NAMALWA (cell line): ENCODE measurements around the gene ADPRHL1.
A peak's percentile ranks its signal among the peaks of the same experiment; 100 is the strongest.

Experiments used
- DNase-seq: peaks from one replicate; pipeline ENCODE4 v3.0.0-alpha.2; 2015; ENCODE audit warnings: low spot score

Gene ADPRHL1

DNA sequence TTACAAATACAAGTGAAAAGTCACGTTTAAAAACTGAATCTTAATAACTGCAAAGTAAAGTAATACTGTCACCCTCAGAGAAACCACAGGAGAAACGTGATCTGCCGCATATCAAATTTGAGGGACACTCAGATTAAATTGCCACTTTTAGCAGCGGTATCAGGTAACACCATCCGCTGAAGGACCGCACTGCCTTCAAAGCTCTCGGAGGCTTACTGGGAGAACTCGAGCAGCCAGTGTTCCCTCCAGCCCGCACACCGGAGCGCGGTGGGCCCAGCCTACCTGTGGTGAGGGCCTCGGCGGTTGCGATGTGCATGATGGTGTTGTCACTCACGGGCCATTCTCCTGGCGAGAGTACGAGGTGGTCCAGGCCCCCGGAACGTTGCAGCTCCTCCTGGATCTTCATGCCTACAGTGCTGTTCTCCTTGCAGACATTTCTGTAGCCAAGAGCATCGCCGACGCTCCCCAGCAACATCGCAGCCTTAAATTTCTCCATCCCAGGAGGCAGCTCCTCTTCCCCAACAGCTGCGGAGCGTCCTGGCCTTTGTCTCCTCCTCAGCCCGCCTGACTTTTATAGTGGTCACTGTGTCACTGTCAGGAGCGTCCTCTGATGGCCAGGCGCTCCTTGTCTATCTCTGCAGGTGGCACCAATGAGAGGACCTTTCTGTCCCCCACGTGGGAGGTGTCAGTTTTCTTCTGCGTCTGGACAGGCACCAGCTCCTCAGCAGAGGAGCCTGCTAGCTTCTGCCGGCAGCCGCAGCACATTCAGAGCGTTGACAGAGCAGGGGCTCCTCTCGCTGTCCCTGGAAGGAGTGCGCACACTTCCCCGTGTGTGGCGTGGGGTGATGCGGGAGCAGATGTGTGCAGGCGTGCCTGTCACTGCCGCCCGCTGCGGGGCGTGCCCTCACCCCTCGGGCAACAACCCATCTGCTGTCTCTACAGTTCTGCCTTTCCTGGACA, at the start of gene ADPRHL1:
Gene ADPRHL1, minus strand, starts transcription at position 547 of the 960 bp plus-strand sequence. Its CDS starts 51 bp downstream, at position 496.
- no peak for DNase-seq

DNA sequence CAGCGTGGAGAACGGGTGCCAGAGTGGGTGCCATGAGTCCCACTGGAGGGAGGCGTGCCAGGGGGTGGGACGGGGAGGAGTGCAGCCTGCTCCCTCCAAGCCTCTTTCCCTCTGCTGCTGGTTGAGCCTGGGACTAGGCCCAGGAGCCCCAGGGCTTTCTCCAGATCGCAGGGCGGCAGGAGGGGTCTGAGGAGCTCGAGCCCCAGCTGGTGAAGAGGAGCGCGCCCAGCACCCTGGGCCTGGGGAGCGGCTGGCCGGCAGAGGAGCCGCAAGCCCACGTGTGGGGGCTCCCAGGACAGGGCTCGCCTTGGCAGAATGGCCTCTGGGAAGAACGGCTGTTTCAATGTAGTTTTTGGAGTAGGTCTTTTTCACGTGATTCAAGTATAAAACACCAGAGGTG, 49.4 kb upstream of the ADPRHL1 start:
- DNase-seq: no peak

DNA sequence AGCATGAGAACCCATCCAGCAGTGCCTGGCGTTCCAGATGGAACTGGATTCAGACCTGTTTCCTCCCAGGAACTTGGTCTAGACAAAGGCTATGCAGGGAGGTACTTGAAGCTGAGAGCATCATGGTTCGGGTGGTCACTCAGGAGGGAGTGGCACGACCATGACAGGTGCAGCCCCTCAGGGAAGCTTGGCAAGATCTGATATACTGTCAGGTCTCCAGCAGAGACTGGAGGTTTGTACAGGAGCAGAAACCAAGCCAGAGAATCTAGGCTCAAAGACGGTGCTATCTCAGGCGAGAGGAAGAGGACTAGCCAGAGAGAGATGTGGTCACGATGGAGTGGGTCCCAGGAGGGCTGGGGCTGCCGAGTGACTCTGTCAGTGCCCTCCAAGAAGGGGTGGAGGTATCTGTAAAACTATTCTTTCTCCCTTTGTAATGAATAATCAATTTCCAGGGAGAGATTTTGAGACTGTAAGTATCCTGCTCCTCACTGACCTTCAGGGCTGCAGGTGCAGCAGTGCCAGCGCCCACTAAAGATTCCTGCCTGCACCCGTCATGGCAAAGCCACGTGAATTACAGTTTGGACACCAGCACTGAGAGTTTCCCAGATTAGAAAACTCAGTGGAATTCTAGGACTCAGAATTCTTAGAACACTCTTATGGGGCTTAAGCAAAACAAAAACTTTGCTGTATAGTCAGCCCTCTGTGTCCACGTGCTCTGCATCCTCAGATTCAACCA, 47.4 kb upstream of the ADPRHL1 start:
- DNase-seq: no peak

- DNase-seq: no peak
Measured at GRCh38 chr13:113499936-113500335, 46.6 kb upstream of the ADPRHL1 start.

GRCh38 chr13:113498905-113499304, 45.6 kb upstream of the ADPRHL1 start:
- no peak for DNase-seq

- peak; percentile 38 for DNase-seq
Measured at GRCh38 chr13:113497217-113497616, 43.9 kb upstream of the ADPRHL1 start.

- DNase-seq: no peak
Measured at GRCh38 chr13:113495494-113496210, 42.4 kb upstream of the ADPRHL1 start.

GRCh38 chr13:113493315-113493951, 40.1 kb upstream of the ADPRHL1 start:
- no peak for DNase-seq

- no peak for DNase-seq
Measured at GRCh38 chr13:113491982-113492381, 38.7 kb upstream of the ADPRHL1 start.

DNA sequence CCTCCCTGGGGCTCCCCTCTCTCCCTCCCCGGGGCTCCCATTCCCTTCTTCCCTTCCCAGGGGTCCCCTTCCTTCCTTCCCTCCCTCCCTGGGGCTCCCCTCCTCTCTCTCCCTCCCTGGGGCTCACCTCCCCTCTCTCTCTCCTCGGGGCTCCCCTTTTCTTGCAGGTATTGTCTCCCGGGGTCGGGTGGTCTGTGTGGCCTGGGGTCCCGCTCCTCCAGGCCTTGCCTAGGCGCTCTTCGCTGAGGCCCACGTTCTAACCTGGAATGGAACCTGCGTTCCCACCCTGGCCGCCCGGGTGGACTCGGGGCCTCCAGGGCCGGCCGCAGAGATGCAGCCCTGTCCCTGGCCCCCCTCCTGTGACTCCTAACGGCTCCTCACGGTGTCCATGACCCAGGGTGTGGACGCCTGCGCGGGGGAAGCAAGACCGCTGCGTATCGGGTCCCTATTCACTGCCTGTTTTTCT, 38.2 kb upstream of the ADPRHL1 start:
- no peak for DNase-seq

DNA sequence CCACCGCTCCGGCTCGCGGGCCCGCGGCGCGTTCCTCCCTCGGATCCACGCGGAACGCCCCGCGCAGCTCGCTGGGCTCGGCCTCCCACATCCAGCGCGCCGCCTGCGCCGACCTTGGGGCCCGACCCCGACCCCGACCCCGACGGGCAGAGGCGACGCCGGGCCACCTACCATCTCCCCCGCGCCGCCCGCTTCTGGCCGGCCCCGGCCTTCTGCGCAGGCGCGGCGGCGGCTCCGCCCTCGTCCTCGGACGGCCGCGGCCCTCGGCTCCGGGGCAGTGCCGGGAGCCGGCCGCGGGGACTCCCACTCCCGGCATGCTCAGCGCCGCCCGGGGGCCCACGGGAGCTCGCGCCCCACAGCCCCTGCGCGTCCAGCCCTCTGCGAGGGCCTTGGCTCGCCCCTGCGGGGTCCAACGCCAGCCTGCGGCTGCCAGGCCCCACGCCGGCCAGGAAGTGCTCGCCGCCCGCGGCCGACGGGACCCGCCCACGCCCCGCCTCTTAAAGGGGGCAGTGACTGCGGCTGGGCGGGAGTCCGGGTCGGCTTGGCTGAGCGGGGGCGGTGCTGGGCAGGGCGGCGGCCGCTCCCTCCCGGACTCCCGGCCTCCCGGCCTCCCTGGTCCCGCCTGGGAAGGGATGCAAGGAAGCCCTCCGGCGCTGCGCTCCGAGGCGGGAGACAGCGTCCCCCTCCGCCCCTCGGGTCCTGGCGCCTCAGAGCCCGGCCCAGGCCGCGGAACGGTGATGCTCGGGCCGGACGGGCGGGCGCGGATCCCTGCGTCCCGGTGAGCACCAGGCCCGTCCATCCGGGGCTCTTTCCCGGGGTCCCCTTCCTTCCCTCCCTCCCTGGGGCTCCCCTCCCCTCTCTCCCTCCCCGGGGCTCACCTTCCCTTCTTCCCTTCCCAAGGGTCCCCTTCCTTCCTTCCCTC, 37.5 kb upstream of the ADPRHL1 start, which contains the start of gene DCUN1D2:
Gene DCUN1D2, minus strand, starts transcription at position 216 of the 922 bp plus-strand sequence. Its CDS starts 42 bp downstream, at position 174.
- peak; percentile 88 for DNase-seq

DNA sequence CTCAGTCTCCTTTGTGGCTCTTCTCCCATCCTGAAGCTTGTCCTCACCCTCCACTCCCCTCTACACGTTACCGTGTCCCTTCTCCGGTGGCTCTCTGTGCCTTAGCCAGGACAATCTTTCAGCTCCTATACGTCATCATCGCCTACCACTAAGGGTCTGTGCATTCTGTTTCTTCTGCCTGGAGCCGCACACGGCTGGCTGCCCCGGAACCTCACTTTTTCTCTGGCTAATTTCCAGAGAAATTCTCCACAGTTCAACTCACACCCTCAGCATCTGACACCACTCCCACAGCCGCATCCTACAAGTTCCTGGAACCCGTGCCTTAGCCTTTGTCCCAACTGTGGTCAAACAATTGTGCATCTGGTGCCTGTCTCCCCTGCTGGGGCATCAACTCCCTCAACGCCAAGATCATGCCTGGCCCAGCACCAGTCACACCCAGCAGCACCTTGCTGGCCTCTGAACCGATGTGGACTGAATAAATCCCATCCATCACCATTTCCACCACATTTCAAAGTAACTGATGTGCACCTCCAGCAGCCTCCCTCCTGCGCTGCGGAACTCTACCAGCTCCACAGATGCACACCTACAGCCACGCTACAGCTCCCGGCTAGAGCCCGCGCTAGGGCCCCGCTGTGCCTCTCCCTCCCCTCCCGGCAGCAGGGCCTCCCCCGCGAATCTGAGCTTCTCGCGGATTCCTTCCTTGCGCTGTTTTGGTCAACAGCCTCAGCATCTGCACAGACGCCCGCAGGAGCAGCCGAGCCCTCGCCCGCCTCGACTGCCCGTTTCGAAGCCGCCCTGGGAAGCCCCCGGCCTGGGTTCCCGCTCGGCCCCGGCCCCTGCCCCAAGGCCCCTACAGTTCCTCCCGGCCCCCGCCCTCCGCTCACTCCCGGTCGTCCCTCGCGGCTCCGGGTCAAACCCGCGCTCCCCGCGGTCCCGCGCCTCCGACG, 36.5 kb upstream of the ADPRHL1 start:
- peak; percentile 62 for DNase-seq

GRCh38 chr13:113489171-113489548, 35.9 kb upstream of the ADPRHL1 start:
- no peak for DNase-seq

DNA sequence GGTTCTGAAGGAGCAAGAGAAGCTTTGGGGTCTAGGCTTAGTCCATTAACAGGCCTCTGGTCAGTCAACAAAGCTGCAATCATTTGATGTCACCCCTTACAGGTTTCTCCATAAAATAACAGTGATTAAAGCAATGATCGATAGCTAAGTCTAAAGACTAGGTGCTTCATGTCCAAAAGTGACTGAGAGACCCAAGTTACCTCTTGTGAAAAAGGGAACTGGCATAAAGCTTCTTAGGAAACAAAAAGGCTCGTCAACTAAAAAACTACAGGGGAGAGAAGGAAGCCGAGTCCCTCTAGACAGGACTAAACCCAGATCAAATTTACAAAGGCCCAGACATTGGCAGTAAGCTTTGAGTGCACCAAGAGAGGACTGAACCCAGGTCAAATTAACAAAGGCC, 35.0 kb upstream of the ADPRHL1 start:
- no peak for DNase-seq

DNA sequence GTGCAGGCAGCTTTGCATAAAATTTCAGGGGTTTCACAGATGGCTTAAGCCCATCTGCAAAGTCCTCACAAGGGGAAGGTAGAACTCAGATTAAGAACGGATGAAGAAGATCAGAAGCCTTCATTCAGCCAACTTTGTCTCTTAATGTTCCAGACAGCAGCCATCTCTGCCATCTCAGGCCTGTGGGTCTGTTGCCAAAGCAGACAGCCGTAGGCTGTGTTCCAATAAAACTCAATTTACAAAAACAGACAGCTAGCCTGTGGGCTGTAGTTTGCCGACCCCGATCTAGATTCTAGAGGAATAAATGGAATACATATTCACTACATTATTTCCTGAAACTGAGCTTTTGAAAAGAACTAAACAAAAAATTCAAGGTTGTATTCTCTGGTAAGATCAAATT, 33.4 kb upstream of the ADPRHL1 start:
- DNase-seq: peak; percentile 26

DNA sequence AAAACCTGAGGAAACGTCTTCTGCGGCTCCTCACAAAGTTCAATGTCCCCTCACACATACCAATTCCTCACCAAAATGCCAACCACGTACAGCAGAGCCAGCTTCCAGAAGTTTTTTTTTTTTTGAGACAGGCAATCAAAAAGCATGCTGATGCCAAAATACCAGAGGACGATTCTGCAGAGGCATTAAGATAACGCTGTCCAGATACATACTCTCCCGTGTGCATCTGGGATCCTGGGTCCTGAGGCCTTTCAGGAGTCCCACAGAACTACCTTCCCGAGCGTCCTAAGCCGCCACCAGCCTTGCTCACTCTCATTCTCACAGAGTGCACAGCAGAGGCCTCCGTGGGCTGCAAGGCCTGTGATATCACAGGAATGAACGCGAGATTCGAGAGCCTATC, 32.3 kb upstream of the ADPRHL1 start:
- DNase-seq: no peak

DNA sequence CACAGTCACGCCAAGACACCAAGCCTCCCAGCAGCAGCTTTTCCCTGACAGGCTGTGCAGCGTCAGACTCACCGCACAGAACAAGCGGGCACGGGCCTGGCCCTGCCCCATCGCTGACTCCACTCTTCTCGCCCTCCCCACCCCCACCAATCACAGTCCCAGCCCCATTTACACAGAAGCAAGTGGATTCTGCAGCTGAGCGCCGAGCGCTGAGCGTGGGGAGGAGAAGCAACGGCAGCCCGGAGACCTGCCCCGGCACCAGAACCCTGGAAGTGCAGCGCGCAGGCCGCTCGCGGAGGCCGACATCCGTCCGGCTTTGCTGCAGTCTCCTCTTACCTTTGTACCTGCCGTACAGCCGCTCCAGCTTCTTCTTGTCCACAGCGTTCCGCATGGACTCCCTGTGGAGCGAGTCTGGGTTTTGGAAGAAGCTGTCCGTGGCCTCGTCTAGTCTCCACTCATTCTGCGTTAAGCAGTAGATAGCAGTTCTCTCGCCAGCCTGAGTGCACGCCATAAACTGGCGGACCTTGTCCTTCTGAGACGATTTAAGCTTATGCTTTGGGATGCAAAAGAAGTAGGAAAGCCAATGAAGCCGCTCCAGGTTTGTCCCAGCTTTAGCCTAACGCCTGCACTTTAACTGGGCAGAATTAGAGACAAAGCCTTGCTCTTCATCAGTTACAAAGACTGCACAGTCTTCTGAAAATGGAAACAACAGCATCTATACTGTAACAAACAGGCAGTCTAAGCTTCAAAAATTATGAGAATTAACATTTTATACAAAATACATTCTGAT, 30.4 kb upstream of the ADPRHL1 start:
- no peak for DNase-seq

DNA sequence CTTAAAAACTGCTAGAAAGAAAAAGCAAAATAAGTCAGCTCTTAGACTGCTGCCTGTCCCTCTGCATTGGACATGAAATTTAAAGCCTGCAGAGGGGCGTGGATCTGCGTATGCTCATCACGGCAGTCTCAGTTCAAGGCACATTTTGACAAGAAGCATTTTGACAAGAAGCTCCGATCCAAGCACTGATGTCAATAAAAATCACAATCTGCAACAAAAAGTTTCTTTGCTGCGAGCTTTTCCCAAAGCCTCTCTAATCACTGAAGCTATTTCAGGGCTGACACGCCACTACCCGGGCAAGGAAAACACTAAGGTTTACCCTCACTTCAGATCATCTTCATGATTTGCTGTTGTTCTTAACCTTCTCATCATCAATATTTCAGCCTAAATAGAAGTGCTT, 29.8 kb upstream of the ADPRHL1 start:
- DNase-seq: no peak

GRCh38 chr13:113479179-113479578, 25.9 kb upstream of the ADPRHL1 start:
- DNase-seq: no peak
